GM19397 (cell line): Measurements from ENCODE around the gene MAN2B2.
"Not testable (repeated sequence)": the region's sequence is repeated elsewhere in the genome, so short reads cannot be mapped to it uniquely, and the experiment has no call there.

ENCODE experiments used
- ATAC-seq: cut with Tn5 transposase; IDR thresholded peaks from one replicate; pipeline ENCODE4 v1.9.1; 2021; ENCODE audit warnings: mild to moderate bottlenecking, moderate library complexity; ENCODE audit not compliant: unreplicated experiment

Gene MAN2B2

DNA sequence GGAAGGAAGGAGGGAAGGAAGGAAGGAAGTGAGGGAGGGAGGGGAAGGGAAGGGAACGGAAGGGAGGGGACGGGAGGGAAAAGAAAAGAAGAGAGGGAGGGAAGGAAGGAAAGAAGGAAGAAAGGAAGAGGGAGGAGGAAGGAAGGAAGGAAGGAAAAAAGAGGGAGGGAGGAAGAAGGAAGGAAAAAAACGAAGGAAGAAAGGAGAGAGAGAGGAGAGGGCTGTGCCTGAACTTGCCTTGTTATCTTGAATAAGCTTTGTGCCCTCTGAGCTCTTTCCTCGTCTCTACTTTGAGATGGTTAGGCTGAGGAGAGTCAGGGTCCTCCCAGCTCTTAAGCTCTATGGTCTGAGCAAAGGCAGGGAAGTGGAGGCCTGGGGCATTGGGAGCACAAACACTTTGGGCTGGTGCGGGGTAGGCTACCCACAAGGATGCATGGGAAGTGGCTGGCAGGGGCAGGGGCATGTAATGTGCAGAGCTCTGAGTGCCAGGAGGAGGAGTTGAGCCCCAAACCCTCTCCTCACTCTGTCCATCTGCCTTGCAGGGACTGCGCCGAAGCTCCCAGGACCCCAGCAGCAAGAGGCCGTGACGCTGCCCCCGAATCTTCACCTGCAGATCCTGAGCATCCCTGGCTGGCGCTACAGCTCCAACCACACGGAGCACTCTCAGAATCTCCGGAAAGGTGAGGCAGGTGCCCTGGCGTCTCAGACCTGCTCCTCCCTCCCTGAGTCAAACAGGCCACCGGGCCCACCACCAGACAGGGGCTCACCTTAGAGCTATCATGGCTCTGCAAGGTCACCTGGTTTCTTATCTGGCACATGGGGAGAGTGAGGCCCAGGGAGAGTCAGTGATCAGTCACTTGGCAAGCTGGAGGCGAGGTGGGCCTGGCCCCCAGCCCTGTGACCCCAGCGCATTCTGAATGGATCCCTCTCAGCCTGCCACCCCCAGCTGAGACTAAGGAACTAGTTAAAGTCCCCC, 39.0 kb downstream of the MAN2B2 start:
- no peak for ATAC-seq

DNA sequence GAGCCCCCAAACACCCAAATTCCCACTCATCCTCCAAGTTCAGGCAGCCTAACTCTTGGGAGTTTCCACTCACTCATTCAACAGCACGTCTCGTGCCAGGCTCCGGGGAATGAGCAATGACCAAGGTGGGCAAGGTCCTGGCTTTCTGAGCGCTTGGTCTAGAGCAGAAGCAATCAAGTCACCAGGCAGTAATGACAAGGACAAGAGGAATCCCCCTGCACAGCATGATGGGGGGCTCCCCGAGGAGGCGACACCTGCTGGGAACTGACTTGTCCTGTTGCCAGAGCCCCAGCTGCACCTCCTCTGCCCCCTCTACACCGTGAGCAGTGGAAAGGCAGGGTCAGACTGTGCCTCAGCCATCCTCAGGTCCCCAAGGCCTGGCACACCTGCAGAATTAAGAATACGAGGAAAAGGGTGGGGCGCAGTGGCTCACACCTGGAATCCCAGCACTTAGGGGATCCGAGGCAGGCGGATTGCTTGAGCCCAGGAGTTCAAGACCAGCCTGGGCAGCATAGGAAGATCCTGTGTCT, 39.8 kb downstream of the MAN2B2 start:
- ATAC-seq = no peak

DNA sequence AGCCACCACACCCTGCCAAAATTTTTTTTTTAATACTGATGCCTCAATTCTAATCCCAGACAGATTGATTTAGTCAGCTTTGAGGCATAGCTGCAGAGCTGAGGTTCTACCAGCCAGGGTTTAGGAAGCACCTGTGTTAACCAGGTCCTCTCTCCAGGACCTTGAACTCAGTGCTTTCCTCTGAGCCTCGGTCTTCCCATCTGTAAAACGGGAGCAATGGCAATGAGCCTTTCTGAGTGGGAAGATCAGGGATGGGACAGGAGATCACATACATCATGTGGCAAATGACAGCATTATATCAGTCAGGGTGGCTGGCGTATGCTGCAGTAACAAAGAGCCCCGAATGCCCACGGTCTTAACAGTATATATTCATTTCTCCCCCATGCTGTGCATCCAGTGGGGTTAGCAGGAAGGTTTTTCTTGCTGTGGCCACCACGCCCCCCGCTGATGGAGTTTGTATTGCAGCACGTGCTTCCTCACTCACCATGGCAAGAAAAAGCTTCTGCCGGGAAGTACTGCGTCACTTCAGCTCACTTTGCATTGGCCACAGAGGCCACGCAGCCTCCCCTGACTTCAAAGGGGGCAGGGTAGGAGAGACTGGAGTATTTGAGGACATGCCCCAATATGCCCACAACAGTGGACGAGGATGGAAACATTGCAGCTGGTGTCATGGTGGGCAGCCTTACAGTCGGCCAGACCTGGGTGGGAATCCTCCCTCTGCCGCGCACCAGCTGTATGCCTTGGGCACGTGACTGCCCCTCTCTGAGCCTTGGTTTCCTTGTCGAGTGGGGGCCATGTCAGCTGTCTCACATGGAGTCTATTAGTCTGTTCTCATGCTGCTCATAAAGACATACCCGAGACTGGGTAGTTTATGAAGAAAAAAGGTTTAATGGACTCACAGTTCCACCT, 41.4 kb downstream of the MAN2B2 start:
- no peak for ATAC-seq

DNA sequence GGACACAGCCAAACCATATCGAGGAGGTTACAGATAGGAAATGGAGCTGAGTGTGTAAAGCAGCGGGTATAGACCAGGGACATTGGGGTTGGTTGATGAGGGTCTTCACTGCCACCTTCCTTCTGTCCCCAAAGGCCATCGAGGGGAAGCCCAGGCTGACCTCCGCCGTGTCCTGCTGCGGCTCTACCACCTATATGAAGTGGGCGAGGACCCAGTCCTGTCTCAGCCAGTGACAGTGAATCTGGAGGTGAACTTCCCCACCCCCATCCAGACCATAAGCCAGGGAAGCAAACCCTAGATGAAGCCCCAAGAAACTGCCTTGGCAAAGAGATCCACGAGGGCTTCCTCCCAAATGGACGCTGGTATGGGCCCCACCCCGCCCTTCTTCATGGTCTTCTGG, 42.3 kb downstream of the MAN2B2 start:
- ATAC-seq = no peak

DNA sequence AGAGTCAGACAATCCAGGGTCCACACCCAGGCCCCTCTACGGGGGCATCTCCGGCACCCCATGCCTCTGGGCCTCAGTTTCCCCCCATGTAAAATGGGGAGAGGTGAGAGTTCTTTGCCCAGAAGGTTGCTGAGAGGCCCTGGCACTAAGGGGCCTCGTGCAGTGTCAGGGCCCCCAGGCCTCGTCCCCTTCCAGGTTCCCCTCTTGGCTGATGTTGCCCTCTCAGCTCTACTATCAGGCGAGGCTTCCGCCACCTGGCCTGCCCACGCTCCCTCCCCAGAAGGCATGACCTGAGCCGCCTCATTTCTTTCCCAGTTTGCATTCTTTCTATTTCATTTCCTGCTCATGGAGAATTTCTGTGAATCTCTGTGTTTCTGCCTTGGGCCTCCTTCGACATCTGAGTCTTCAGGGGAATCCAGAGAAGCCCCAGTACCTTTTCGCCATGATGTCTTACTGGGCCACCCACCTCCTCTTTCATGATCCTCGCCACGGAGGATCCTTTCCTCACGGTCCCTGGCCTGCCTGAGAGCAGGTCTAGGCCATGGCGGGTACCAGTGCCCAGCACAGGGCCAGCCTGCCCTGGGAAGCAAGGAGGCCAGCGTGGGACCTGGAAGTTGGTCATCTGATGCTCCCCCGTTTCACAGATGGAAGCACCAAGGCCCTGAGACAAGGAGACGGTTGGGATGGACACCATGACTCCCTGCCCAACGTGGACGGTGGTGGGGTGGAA, 43.6 kb downstream of the MAN2B2 start:
- ATAC-seq = no peak

DNA sequence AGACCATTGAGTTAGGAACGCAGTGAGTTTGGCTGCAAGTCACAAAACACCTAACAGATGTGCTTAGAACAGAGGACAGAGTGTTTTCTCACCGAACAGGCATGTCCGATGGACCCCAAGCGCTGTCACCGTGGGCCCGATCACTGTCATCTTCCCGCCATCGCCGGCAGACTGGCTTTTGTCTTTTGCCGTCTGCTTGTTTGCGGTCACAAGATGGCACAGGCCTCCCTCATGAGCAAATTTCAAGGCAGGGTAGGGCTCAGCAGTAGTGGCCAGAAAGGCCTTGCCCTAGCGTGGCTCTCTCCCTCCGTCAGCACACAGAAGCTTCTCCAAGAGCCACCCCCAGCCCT, 44.1 kb downstream of the MAN2B2 start:
- ATAC-seq = no peak

DNA sequence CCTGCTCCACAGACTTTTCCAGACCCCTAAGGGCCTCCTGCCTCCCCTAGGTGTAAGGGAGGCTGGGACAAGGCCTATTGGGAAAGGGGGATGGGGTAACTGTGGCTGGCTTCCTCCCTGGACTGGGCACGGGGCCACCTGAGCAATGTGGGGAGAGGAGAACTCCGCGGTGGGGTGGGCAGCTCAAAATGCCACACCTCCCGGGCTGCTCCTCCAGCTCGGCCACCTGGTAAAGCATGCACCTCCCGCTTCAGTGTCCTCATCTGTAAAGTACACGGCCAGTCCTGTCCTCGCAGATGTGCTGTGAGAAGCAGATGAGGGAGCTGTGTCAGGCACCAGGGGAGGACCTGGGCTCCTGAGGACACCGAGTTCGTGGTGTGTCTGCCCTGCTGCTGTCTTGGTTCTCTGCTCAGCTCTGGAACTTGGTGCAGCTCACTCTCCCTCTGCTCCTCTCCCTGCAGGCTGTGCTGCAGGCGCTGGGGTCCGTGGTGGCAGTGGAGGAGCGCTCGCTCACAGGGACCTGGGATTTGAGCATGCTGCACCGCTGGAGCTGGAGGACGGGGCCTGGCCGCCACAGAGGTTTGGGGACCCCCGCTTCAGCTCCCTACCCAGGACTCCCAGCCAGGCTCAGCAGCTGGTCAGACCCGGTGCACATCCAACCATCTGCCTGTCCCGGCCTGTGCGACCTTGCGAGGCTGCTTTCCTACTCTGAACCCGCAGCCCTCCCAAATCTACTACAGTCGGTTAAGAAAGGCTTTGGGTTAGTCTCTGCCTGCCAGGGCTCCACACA, 44.7 kb downstream of the MAN2B2 start:
- no peak for ATAC-seq

DNA sequence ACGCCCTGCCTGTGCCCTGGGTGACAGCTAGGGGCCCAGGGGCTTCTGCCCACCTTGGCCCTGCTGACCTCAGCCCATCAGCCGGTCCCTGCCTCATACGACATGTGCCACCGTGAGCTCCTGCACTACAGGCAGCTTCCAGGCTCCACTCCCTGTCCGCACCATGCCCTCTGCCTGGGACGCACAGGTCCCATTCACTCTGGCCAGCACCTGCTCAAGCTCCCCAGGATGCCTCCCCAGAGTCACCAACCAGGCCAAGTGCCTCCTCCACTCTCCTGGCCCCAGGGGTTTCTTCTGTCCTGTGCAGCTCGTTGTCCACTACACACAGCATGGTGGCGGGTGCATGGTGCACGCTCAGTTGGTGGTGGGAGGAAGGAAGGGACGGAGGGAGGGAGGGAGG, 45.3 kb downstream of the MAN2B2 start:
- no peak for ATAC-seq

DNA sequence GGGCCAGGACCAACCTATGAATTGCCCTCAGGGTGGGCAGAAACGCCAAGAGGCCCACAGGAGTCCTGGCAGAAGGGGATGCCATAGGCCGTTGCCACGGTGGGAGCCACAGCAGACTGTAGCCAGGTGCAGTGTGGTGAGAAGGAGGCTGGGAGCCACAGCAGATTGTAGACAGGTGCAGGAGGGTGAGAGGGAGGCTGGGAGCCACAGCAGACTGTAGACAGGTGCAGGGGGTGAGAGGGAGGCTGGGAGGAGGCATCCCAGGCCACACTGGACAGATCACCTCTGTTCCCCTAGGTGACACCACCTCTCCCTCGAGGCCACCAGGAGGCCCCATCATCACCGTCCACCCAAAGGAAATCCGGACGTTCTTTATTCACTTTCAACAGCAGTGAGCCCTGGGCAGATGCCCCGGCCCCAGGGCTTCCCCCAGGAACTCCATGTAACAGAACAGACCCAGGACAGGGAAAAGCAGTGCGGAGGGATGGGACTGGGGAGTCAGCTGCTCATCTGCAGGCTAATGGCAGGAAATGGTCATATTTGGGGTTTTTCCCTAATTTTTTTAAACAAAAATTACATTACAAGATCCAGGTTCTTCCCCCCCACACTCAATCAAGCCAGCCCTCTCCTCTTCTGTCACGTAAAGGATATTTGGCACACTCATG, 46.0 kb downstream of the MAN2B2 start:
- ATAC-seq = no peak

DNA sequence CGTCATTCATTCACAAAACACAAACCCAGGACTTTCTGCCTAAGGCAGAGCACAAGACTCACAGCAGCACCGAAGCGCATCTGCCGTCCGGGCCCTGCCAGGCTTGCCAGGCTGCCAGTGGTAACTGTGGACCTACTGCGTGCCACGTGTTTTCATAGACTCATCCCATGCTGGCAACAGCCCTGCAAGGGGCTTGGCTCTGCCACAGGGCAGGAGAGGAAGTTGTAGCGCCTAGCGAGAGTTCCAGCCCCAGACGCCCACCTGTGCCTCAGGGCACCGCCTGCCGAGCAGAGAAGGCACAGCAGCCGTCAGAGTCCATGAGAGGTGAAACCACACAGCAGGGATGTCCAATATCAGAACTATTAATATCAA, 46.6 kb downstream of the MAN2B2 start:
- no peak for ATAC-seq

DNA sequence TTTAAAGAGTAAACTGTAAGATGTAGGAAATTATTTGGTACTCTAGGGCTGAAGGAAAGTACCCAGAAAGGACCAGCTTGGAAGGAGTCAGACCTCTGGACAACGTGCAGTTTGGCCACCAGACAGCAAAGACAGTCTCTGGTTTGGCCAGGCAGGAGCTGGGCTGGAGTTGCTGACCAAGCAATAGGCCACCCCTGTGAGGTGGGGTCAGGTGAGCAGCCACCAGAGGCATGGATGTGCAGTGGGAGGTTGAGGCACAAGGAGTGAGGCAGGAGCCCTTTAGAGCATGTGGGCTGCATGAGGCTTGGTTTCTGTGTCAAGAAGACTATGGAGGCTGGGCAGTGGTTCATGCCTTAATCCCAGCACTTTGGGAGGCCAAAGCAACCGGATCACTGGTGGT, 47.8 kb downstream of the MAN2B2 start:
- no peak for ATAC-seq

DNA sequence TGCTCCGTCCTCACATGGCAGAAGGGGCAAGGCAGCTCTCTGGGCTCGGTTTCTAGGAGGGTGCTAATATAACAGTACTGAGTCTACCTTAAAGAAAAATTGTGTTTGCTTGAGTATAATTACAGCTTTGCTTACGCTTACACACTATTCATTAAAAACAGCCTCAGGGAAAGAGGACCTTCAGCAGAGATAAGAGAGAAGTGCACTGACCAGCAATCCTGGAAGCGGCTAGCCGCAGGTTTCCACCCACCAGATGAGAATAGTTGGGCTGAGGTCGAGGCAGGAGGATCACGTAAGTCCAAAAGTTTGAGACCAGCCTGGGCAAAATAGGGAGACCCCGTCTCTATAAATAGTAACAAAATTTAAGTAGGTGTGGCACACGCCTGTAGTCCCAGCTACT, 50.3 kb downstream of the MAN2B2 start:
- ATAC-seq = no peak

DNA sequence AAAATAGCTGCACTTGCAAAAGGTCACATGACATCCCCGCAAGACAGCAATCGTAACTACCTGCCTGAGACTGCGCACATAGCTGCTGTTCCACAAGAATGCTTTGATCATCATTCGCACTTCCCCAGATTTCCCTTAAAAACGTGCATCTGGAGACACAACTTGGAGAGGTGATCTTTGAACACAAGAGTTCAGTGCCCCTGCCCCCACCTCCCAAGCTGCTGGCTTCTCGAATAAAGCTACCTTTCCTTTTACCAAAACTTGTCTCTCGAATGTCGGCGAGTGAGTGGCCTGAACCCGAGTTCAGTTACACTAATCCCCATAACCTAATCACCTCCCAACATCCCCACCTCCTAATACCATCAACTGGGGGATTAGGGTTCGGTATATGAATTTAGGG, 51.1 kb downstream of the MAN2B2 start:
- no peak for ATAC-seq

DNA sequence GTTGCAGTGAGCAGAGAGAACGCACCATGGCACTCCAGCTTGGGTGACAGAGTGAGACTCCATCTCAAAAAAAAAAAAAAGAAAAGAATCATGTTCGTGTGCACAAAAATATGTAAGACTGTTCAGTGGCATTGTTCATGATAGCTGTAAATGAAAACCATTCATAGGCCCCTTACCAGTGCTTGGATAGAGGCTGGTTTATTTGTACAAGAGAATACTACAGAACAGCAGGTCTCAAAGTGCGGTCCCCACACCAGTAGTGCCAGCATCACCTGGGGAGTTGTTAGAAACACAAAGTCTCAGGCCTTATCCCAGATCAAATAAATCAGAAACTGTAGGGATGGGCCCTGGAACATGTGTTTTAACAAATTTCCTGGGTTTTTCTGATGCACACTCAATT, 52.8 kb downstream of the MAN2B2 start:
- ATAC-seq = no peak

DNA sequence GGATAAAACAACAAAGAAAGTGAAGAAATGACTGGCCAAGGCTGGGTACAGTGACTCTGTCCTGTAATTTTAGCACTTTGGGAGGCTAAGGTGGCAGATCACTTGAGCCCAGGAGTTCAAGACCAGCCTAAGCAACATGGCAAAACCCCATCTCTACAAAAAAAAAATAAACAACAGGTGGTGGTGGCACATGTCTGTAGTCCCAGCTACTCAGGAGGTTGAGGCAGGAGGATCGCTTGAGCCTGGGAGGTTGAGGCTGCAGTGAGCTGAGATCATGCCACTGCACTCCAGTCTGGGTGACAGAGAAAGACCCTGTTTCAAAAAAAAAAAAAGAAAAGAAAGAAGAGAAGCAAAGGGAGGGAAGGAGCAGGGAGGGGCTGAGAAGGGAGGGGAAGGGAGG, 53.5 kb downstream of the MAN2B2 start:
- not testable (repeated sequence) for ATAC-seq

DNA sequence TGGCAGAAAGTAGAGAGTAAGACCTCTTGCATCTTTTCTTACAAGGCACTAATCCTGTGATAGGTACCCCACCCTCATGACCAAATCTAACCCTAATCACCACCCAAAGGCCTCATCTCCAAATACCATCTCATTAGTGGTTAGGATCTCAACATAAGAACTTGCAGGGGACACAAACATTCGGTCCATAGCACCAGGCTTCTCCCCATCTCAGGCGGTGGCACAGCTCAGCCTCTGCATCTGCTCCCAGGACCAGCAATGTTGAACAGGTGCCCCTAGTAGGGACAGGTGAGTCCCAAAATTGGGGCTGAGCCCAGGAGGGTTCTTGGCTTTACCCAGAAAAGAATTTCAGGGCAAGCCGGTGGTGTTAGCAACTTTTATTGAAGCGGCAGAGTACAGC, 57.1 kb downstream of the MAN2B2 start:
- ATAC-seq = no peak

DNA sequence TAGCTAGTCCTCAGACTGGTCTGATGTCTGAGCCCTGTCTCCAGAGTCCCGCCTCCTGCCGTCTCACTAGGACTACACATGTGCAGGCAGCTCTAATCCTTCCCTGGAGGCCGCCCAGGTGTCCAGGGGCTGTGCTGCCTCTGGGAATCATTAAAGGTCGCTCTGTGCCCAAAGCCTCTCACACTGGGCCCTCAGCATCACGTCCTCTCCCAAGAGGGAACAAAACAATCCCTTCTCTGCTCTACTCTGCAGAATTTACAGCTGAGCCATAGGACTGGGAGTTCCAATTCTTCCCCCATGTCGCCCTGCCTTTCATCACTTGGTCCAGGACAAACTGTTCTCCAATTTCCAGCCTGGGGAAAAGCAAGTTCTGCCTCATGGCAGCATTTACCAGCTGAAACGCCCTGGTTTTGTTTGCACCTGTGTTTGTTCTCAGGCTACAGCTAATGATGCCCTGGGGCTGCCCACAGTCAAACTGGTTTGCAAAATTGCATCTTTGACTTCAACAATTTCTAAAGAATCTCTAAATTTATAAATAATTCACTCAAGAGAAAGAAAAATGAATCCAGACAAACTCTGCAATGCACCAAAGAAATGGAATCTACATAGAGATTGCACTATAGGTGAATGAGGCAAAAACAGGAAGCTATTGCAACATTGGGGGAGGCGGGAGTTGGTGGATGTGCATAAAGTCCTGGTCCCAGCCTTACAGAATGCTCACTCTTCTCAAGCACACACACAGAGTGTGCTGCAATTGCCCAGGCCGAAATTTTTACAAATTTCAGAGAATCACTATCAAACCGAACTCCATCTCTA, 58.3 kb downstream of the MAN2B2 start:
- no peak for ATAC-seq

DNA sequence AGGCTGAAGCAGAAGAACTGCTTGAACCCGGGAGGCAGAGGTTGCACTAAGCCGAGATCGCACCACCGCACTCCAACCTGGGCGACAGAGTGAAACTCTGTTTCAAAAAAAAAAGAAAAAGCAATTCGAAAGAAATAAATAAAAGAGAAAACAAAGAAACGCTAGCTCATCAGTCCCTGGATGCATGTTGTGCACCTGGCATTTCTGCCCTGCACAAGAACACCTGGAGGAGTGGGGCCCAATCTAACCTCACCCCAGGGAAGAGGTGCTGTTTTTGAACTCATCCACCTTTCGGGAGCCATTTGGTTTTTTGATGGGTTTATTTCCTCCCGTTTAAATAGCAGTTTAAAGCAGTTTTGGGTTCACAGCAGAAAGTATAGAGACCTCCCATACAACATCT, 59.8 kb downstream of the MAN2B2 start:
- ATAC-seq = no peak

DNA sequence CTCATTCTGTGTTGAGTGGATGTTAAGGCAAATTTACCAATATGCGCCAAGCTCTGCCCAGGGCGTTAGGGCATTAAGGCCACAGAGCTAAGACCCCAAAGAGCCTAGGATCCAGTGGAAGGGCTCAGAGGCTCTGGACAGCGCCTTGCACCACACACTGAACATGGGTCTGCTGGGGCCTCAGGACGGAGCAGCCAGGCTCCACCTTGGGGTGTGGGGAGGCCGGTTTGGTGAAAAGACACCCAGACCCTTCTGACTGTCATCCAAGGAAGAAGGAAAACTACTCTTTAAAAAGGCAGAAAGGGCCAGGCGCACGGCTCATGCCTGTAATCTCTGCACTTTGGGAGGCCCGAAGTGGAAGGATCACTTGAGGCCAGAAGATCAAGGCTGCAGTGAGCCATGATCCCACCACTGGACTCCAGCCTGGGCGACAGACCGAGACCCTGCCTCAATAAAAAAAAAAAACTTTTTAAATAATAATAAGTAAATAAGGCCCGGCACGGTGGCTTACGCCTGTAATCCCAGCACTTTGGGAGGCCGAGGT, 64.2 kb downstream of the MAN2B2 start:
- no peak for ATAC-seq
